ENCODE measurements around the gene PHLPP1.

PHLPP1 gene

DNA sequence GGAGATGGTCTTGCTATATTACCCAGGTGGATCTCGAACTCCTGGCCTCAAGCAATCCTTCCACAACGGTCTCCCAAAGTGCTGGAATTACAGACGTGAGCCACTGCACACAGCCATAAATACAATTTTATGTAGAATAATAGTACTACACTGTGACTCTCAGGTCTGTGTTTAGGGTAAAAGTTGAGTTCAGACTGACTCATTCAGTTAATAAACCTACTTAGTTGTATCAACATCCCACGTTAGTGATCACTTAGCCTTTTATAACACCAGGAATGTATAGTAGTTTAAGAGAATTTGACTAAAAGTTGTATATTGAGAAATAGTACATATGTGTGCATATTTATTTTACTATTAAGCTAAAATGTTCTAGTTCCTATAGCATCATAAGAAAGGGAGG lies 237.5 kb downstream of the PHLPP1 start:
- in situ Hi-C loops (cut with MboI; ENCODE audit: low pct_unique_long_range_greater_than_20kb, low sequenced_read_pairs, unreplicated experiment) = no loop called here
- no peak for DNase-seq (ENCODE audit: low spot score)

DNA sequence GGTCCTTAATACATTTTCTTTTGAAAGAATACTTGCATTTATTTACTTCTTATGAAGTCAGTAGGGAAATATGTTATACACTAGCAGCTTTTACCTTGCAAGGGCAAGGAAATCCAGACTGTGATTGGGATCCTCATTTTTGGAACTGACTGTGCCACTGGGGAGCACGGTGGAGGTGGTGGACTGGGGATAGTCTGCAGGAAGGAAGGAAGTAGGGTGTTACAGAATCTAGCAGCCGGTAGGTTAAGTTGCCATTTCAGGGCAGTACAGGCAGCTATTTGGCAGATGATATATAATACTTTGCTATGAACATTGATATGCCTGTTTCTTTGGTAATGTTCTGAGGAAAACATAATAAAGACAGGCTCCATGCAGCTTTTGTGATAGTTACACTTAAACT lies 238.3 kb downstream of the PHLPP1 start:
- in situ Hi-C loops (cut with MboI; ENCODE audit: low pct_unique_long_range_greater_than_20kb, low sequenced_read_pairs, unreplicated experiment) = no loop called here
- TF ChIP-seq, protein P1, sequence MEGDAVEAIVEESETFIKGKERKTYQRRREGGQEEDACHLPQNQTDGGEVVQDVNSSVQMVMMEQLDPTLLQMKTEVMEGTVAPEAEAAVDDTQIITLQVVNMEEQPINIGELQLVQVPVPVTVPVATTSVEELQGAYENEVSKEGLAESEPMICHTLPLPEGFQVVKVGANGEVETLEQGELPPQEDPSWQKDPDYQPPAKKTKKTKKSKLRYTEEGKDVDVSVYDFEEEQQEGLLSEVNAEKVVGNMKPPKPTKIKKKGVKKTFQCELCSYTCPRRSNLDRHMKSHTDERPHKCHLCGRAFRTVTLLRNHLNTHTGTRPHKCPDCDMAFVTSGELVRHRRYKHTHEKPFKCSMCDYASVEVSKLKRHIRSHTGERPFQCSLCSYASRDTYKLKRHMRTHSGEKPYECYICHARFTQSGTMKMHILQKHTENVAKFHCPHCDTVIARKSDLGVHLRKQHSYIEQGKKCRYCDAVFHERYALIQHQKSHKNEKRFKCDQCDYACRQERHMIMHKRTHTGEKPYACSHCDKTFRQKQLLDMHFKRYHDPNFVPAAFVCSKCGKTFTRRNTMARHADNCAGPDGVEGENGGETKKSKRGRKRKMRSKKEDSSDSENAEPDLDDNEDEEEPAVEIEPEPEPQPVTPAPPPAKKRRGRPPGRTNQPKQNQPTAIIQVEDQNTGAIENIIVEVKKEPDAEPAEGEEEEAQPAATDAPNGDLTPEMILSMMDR (IDR thresholded peaks at IDR 0.05; ENCODE audit: extremely low read depth, insufficient read depth, missing control alignments) = no peak
- DNase-seq (ENCODE audit: low spot score) = no peak

More for the DNA sequence above, 237.5 kb downstream of the PHLPP1 start:
- TF ChIP-seq, protein P1 (IDR thresholded peaks at IDR 0.05; ENCODE audit: extremely low read depth, insufficient read depth, missing control alignments) = no peak

DNA sequence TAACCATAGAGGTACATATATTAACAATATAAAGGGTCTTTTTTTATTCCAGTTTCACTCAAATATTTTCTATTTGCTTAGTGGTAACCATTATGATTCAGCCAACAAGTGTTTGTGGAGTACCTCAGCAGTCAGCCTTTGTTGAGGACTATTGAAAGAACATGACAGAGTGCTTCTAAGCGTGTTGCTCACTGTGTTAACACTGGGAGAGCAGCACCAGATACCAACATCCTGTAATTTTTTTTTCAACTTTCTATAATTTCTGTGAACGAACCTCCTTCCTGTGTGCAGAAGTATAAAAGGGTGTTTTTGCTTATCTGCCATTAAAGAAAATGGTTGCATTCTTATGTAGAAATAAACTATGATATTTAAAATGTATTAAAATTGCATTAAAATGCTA lies 239.0 kb downstream of the PHLPP1 start:
- in situ Hi-C loops (cut with MboI; ENCODE audit: low pct_unique_long_range_greater_than_20kb, low sequenced_read_pairs, unreplicated experiment) = no loop called here
- TF ChIP-seq, protein P1 (IDR thresholded peaks at IDR 0.05; ENCODE audit: extremely low read depth, insufficient read depth, missing control alignments) = no peak
- no peak for DNase-seq (ENCODE audit: low spot score)

DNA sequence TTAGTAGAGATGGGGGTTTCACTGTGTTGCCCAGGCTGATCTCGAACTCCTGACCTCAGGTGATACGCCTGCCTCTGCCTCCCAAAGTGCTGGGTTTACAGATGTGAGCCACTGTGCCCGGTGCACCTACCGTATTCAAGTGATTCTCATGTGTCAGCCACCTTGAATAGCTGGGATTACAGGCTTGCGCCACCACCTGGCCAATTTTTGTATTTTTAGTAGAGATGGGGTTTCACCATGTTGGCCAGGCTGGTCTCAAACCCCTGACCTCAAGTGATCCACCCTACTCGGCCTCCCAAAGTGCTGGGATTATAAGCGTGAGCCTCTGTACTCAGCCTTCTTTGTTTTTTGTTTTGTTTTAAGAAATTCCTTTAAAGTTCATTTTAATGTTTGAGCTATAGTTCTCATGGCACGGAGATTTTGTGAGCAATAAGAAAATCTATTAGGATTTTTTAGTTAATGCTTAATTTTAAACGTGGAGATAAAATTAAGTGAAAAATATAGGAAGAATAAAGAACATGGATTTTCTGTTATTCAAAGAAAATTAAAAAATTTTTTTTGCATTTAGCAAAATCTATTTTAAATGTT lies 242.6 kb downstream of the PHLPP1 start:
- TF ChIP-seq, protein P1 (IDR thresholded peaks at IDR 0.05; ENCODE audit: extremely low read depth, insufficient read depth, missing control alignments) = peak; percentile 57
- no peak for DNase-seq (ENCODE audit: low spot score)
- in situ Hi-C loops (cut with MboI; ENCODE audit: low pct_unique_long_range_greater_than_20kb, low sequenced_read_pairs, unreplicated experiment) = no loop called here

DNA sequence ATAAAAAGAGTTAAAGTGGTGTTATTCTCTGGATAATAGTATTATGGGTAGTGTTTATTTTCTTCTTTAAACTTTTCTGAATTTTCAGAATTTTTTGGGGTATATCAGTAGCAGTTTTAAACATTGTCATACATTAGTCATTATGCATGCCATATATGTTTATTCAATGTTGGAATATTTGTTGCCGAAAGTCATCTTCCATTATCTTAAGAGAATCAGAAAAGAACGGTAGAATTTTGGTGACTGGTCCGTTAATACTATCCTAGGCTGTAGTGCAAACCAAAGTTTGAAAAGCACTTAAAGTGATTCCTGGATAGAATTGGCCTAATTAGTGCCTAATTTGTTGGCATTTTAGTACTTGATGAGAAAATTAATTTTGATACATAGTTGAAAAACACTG lies 244.1 kb downstream of the PHLPP1 start:
- DNase-seq (ENCODE audit: low spot score) = no peak
- in situ Hi-C loops (cut with MboI; ENCODE audit: low pct_unique_long_range_greater_than_20kb, low sequenced_read_pairs, unreplicated experiment) = no loop called here
- TF ChIP-seq, protein P1 (IDR thresholded peaks at IDR 0.05; ENCODE audit: extremely low read depth, insufficient read depth, missing control alignments) = no peak

DNA sequence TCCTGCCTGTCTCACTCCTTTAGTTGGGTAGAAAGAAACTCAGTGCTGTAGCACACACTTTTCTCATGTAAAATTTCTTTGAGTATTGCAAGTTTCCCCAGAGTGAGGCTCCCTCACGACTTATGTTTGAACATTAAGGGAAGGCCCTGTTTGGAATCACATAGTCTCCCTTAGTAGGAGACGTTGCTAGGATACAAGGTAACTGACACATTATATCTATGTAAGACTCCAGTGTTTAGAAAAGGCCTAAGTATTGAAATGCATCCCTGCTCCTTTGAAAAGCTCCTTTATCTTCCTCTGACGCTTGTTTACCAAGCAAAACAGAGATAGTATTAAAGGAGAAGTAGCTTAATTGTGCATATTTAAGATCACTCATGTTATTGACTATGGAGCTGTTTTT lies 248.2 kb downstream of the PHLPP1 start:
- TF ChIP-seq, protein P1 (IDR thresholded peaks at IDR 0.05; ENCODE audit: extremely low read depth, insufficient read depth, missing control alignments) = no peak
- in situ Hi-C loops (cut with MboI; ENCODE audit: low pct_unique_long_range_greater_than_20kb, low sequenced_read_pairs, unreplicated experiment) = no loop called here

More for the DNA sequence above, 248.2 kb downstream of the PHLPP1 start:
- no peak for DNase-seq (ENCODE audit: low spot score)
